WTC11 (cell line): Measurements from ENCODE around the gene BORCS5. TPM values are rescaled to one million over a fixed set of nuclear protein-coding genes. Genes with fewer than 3 reads are reported as not detected.

Experiments used
- ATAC-seq: fragments of 200-7000 bp; cut with Tn5 transposase; 2 replicates; pipeline ENCODE4 v1.10.0; 2021; ENCODE audit warnings: mild to moderate bottlenecking, moderate library complexity
- CTCF ChIA-PET: fragments of 300-600 bp; sonication (Branson Sonifier 250); formaldehyde crosslinking; loops from one replicate; lab custom pipeline; 2021; ENCODE audit warnings: antibody characterized with exemption; lab: Charles Lee
- POLR2A ChIA-PET: fragments of 350-600 bp; sonication (Branson Sonifier 250); formaldehyde crosslinking; loops from one replicate; lab custom pipeline; 2021; ENCODE audit warnings: antibody characterized with exemption; lab: Charles Lee
- DNase-seq: peaks from one replicate; pipeline ENCODE4 v3.0.0; 2021; ENCODE audit warnings: low spot score
- H3K27ac Mint-ChIP-seq: 2 replicates; pipeline ENCODE4 v1.8.0; 2021; ENCODE audit warnings: mixed read lengths
- H3K27me3 Mint-ChIP-seq: 2 replicates; pipeline ENCODE4 v1.8.0; 2021; ENCODE audit warnings: low read depth, mild to moderate bottlenecking, moderate library complexity, mixed read lengths
- H3K36me3 Mint-ChIP-seq: 2 replicates; pipeline ENCODE4 v1.8.0; 2021; ENCODE audit warnings: mixed read lengths
- H3K4me1 Mint-ChIP-seq: 2 replicates; pipeline ENCODE4 v1.8.0; 2022; ENCODE audit warnings: mixed read lengths
- H3K4me3 Mint-ChIP-seq: 2 replicates; pipeline ENCODE4 v1.8.0; 2021; ENCODE audit warnings: mild to moderate bottlenecking, moderate library complexity, mixed read lengths
- H3K9me3 Mint-ChIP-seq: 2 replicates; pipeline ENCODE4 v1.8.0; 2021; ENCODE audit warnings: mixed read lengths
- CREB1 ChIP-seq: sonication (generic); formaldehyde crosslinking; IDR thresholded peaks from 2 replicates; pipeline ENCODE4 v1.8.0; 2023; ENCODE audit warnings: mild to moderate bottlenecking, missing genetic modification reagents
- CREM ChIP-seq: sonication (generic); formaldehyde crosslinking; IDR thresholded peaks from 2 replicates; pipeline ENCODE4 v1.8.1; 2022; ENCODE audit warnings: mild to moderate bottlenecking, missing genetic modification reagents, moderate library complexity
- GRHL2 ChIP-seq: fragments of 250-450 bp; sonication (Bioruptor Pico); IDR thresholded peaks from 2 replicates; pipeline ENCODE4 v1.8.0; 2022; ENCODE audit warnings: mild to moderate bottlenecking, moderate library complexity; ENCODE audit not compliant: insufficient replicate concordance, severe bottlenecking
- HMGA2 ChIP-seq: fragments of 250-450 bp; sonication (Bioruptor Pico); IDR thresholded peaks from 2 replicates; pipeline ENCODE4 v1.4.0; 2021; ENCODE audit warnings: mild to moderate bottlenecking, moderate library complexity
- MYBL2 ChIP-seq: sonication (generic); formaldehyde crosslinking; IDR thresholded peaks from 2 replicates; pipeline ENCODE4 v1.8.1; 2023; ENCODE audit warnings: mild to moderate bottlenecking, moderate library complexity, missing genetic modification reagents
- NFATC4 ChIP-seq: fragments of 250-450 bp; sonication (Bioruptor Pico); IDR thresholded peaks from 2 replicates; pipeline ENCODE4 v1.9.0; 2021; ENCODE audit warnings: mild to moderate bottlenecking
- NFE2L1 ChIP-seq: sonication (generic); formaldehyde crosslinking; IDR thresholded peaks from 2 replicates; pipeline ENCODE4 v1.8.1; 2023; ENCODE audit warnings: missing genetic modification reagents
- NFYB ChIP-seq: sonication (generic); formaldehyde crosslinking; conservative IDR thresholded peaks from 2 replicates; pipeline ENCODE4 v1.8.0; 2022; ENCODE audit warnings: low read depth, missing genetic modification reagents
- RELA ChIP-seq: sonication (generic); formaldehyde crosslinking; IDR thresholded peaks from 2 replicates; pipeline ENCODE4 v1.8.1; 2022; ENCODE audit warnings: missing genetic modification reagents, mild to moderate bottlenecking, borderline replicate concordance
- SOX15 ChIP-seq: fragments of 250-450 bp; sonication (Bioruptor Pico); IDR thresholded peaks from 2 replicates; pipeline ENCODE4 v1.9.0; 2021; ENCODE audit warnings: mild to moderate bottlenecking
- TCF7 ChIP-seq: sonication (generic); formaldehyde crosslinking; IDR thresholded peaks from 2 replicates; pipeline ENCODE4 v1.8.0; 2022; ENCODE audit warnings: mild to moderate bottlenecking, low read depth, missing genetic modification reagents, moderate library complexity
- TEAD4 ChIP-seq: sonication (generic); formaldehyde crosslinking; IDR thresholded peaks from 2 replicates; pipeline ENCODE4 v1.8.0; 2022; ENCODE audit warnings: mild to moderate bottlenecking, missing genetic modification reagents
- USF2 ChIP-seq: sonication (generic); formaldehyde crosslinking; IDR thresholded peaks from 2 replicates; pipeline ENCODE4 v1.8.1; 2023; ENCODE audit warnings: mild to moderate bottlenecking, missing genetic modification reagents, moderate library complexity
- ZNF121 ChIP-seq: sonication (generic); formaldehyde crosslinking; IDR thresholded peaks from 2 replicates; pipeline ENCODE4 v1.8.0; 2023; ENCODE audit warnings: missing genetic modification reagents
- ZNF138 ChIP-seq: sonication (generic); formaldehyde crosslinking; conservative IDR thresholded peaks from 2 replicates; pipeline ENCODE4 v1.8.1; 2022; ENCODE audit warnings: mild to moderate bottlenecking, moderate library complexity, missing genetic modification reagents
- ZNF281 ChIP-seq: sonication (generic); formaldehyde crosslinking; IDR thresholded peaks from 2 replicates; pipeline ENCODE4 v1.8.0; 2023; ENCODE audit warnings: mild to moderate bottlenecking, missing genetic modification reagents
- total RNA-seq: library from RNA; stranded (reverse); gene quantifications from 3 replicates; pipeline ENCODE4 v1.2.3, GENCODE V29; 2021
- TF ChIP-seq, protein P1 (sequence below): sonication (generic); formaldehyde crosslinking; IDR thresholded peaks from 2 replicates; pipeline ENCODE4 v1.8.0; 2022; ENCODE audit warnings: missing genetic modification reagents
- TF ChIP-seq, protein P2 (sequence below): sonication (generic); formaldehyde crosslinking; IDR thresholded peaks from 2 replicates; pipeline ENCODE4 v1.8.0; 2022; ENCODE audit warnings: mild to moderate bottlenecking, missing genetic modification reagents
- TF ChIP-seq, protein P3 (sequence below): fragments of 250-450 bp; sonication (Bioruptor Pico); IDR thresholded peaks from 2 replicates; pipeline ENCODE4 v1.9.0; 2021; ENCODE audit warnings: mild to moderate bottlenecking
- TF ChIP-seq, protein P4 (sequence below): fragments of 200-600 bp; IDR thresholded peaks from 2 replicates; pipeline ENCODE4 v1.8.0; 2022; ENCODE audit warnings: antibody characterized with exemption

The BORCS5 gene
- total RNA-seq, 1 experiment from 2014 or later = 16.4 TPM

DNA sequence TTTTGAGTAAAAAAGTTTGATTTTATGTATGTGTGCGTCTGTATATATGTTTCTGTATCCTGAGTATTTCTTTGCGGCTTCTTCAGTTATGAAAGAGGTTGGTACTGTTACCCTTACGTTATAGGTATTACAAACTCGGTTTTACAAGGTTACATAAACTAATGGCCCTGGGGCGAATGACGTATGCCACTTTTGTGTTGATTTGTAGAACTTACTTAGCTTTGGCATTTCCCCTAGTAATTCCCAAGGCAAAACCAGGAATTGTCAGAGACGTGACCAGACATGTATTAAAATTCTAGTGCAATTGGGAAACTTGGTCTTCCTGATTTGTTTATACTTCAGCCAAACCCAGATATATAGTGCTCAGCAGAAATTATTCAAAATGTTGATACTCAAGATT lies 112.5 kb downstream of the BORCS5 start:
- Mint-ChIP-seq H3K4me3 (no peak overlapping the region), H3K27ac (no peak overlapping the region), H3K9me3 (peaks cover 24% of the 10 kb centered on the region), H3K4me1 (peaks cover 7% of the 10 kb centered on the region), H3K36me3 (peaks cover 30% of the 10 kb centered on the region), H3K27me3 (peaks cover 2% of the 10 kb centered on the region)
- ChIA-PET CTCF (no interaction called here), POLR2A (no interaction called here)
- DNase-seq (no peak), ATAC-seq (no peak)
- TF ChIP-seq NFATC4 (CRISPR knock-in tag) = no peak
- TF ChIP-seq, protein P1, sequence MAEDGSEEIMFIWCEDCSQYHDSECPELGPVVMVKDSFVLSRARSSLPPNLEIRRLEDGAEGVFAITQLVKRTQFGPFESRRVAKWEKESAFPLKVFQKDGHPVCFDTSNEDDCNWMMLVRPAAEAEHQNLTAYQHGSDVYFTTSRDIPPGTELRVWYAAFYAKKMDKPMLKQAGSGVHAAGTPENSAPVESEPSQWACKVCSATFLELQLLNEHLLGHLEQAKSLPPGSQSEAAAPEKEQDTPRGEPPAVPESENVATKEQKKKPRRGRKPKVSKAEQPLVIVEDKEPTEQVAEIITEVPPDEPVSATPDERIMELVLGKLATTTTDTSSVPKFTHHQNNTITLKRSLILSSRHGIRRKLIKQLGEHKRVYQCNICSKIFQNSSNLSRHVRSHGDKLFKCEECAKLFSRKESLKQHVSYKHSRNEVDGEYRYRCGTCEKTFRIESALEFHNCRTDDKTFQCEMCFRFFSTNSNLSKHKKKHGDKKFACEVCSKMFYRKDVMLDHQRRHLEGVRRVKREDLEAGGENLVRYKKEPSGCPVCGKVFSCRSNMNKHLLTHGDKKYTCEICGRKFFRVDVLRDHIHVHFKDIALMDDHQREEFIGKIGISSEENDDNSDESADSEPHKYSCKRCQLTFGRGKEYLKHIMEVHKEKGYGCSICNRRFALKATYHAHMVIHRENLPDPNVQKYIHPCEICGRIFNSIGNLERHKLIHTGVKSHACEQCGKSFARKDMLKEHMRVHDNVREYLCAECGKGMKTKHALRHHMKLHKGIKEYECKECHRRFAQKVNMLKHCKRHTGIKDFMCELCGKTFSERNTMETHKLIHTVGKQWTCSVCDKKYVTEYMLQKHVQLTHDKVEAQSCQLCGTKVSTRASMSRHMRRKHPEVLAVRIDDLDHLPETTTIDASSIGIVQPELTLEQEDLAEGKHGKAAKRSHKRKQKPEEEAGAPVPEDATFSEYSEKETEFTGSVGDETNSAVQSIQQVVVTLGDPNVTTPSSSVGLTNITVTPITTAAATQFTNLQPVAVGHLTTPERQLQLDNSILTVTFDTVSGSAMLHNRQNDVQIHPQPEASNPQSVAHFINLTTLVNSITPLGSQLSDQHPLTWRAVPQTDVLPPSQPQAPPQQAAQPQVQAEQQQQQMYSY (CRISPR knock-in tag) = no peak
- TF ChIP-seq MYBL2 (CRISPR knock-in tag) = no peak
- TF ChIP-seq, all 79 proteins: peak for 0

GRCh38 chr12:12470751-12471306 lies 114.0 kb downstream of the BORCS5 start:
- H3K36me3 Mint-ChIP-seq = peaks cover 35% of the 10 kb centered on the region
- ATAC-seq (no peak), DNase-seq (no peak)
- no peak overlapping the region for H3K4me3 Mint-ChIP-seq
- no peak overlapping the region for H3K27ac Mint-ChIP-seq
- H3K9me3 Mint-ChIP-seq = peaks cover 24% of the 10 kb centered on the region
- CTCF ChIA-PET = no interaction called here
- H3K27me3 Mint-ChIP-seq = peaks cover 2% of the 10 kb centered on the region
- POLR2A ChIA-PET = no interaction called here
- no peak for TF ChIP-seq TCF7
- no peak for TF ChIP-seq MYBL2 (CRISPR knock-in tag)
- no peak for TF ChIP-seq NFE2L1 (CRISPR knock-in tag)
- TF ChIP-seq SOX15 (CRISPR knock-in tag) = no peak
- no peak for TF ChIP-seq GRHL2 (CRISPR knock-in tag)
- TF ChIP-seq CREM (CRISPR knock-in tag) = no peak
- TF ChIP-seq, protein P2, sequence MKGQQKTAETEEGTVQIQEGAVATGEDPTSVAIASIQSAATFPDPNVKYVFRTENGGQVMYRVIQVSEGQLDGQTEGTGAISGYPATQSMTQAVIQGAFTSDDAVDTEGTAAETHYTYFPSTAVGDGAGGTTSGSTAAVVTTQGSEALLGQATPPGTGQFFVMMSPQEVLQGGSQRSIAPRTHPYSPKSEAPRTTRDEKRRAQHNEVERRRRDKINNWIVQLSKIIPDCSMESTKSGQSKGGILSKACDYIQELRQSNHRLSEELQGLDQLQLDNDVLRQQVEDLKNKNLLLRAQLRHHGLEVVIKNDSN (CRISPR knock-in tag) = no peak
- TF ChIP-seq TEAD4 (CRISPR knock-in tag) = no peak
- no peak for TF ChIP-seq RELA
- no peak for TF ChIP-seq ZNF121 (CRISPR knock-in tag)
- no peak for TF ChIP-seq HMGA2
- TF ChIP-seq NFYB (CRISPR knock-in tag) = no peak
- TF ChIP-seq, protein P1 (CRISPR knock-in tag) = no peak
- no peak for TF ChIP-seq ZNF138 (CRISPR knock-in tag)
- TF ChIP-seq, protein P3, sequence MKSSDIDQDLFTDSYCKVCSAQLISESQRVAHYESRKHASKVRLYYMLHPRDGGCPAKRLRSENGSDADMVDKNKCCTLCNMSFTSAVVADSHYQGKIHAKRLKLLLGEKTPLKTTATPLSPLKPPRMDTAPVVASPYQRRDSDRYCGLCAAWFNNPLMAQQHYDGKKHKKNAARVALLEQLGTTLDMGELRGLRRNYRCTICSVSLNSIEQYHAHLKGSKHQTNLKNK (CRISPR knock-in tag) = no peak
- TF ChIP-seq ZNF281 (CRISPR knock-in tag) = no peak
- no peak for TF ChIP-seq USF2 (CRISPR knock-in tag)
- no peak for TF ChIP-seq CREB1 (CRISPR knock-in tag)
- TF ChIP-seq, protein P4, sequence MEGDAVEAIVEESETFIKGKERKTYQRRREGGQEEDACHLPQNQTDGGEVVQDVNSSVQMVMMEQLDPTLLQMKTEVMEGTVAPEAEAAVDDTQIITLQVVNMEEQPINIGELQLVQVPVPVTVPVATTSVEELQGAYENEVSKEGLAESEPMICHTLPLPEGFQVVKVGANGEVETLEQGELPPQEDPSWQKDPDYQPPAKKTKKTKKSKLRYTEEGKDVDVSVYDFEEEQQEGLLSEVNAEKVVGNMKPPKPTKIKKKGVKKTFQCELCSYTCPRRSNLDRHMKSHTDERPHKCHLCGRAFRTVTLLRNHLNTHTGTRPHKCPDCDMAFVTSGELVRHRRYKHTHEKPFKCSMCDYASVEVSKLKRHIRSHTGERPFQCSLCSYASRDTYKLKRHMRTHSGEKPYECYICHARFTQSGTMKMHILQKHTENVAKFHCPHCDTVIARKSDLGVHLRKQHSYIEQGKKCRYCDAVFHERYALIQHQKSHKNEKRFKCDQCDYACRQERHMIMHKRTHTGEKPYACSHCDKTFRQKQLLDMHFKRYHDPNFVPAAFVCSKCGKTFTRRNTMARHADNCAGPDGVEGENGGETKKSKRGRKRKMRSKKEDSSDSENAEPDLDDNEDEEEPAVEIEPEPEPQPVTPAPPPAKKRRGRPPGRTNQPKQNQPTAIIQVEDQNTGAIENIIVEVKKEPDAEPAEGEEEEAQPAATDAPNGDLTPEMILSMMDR = no peak
- peaks cover 14% of the 10 kb centered on the region for H3K4me1 Mint-ChIP-seq
